Left lung (tissue), 14 donors: ENCODE data around the gene TRAF3. TPM values are rescaled to one million over a fixed set of nuclear protein-coding genes. Genes with fewer than 3 reads are reported as not detected.

Experiments
- ATAC-seq: fragments of 200-7000 bp; cut with Tn5 transposase; one replicate; pipeline ENCODE4 v1.9.1; 2020; ENCODE audit warnings: moderate library complexity
- DNase-seq, 4 donors: peaks; one replicate each; pipeline ENCODE4 v3.0.0-alpha.2; 2013 to 2020
- H3K27ac ChIP-seq, 2 donors: fragments of 200-600 bp; sonication (generic) in 1 of 2; one replicate each; pipeline versions ENCODE4 v1.5.0 to v1.8.0; 2020 to 2021
- H3K27me3 ChIP-seq, 2 donors: fragments of 200-600 bp; sonication (generic) in 1 of 2; one replicate each; pipeline versions ENCODE4 v1.5.0 to v1.8.0; 2020 to 2021
- H3K36me3 ChIP-seq, 2 donors: fragments of 200-600 bp; sonication (generic) in 1 of 2; one replicate each; pipeline versions ENCODE4 v1.5.0 to v1.8.0; 2020 to 2021
- H3K4me1 ChIP-seq, 2 donors: fragments of 200-600 bp; one replicate each; pipeline ENCODE4 v1.8.0; 2021
- H3K4me3 ChIP-seq, 2 donors: fragments of 200-600 bp; sonication (generic) in 1 of 2; one replicate each; pipeline versions ENCODE4 v1.5.0 to v1.8.0; 2020 to 2021; ENCODE audit warnings: mild to moderate bottlenecking in 1 of 2
- H3K9me3 ChIP-seq, 2 donors: fragments of 200-600 bp; sonication (generic) in 1 of 2; one replicate each; pipeline versions ENCODE4 v1.5.0 to v1.8.0; 2020 to 2021
- intact Hi-C, 2 donors: fragments of 100-400 bp; cut with DNase I; formaldehyde crosslinking; loops; one replicate each; pipeline versions ENCODE4 v1.11.2 to v1.14.2; 2022
- long read RNA-seq, 12 donors: library from polyadenylated mRNA in 2 of 12; unstranded in 2 of 12; transcript quantifications; one replicate each; pipeline ENCODE4 v2.0.0 and lab custom pipeline, GENCODE V29; 2019 to 2026
- polyA plus RNA-seq, 6 donors: library from polyadenylated mRNA; unstranded; fragments of 120-200 nt; gene quantifications; one replicate each; pipeline ENCODE4 v1.2.1, GENCODE V29; 2013; ENCODE audit not compliant: insufficient read length in 6 of 6
- total RNA-seq, 2 donors: library from RNA; stranded (reverse); fragmentation: NEBNext Ultra II Directional; extraction: Animal tissue kit (Norgen Biotek cat#: 25700); gene quantifications; one replicate each; pipeline ENCODE4 v1.2.1, GENCODE V29; 2021
- TF ChIP-seq, protein P1 (sequence below), 2 donors: fragments of 200-600 bp; sonication (generic) in 1 of 2; IDR thresholded peaks; one replicate each; pipeline versions ENCODE4 v1.5.0 to v1.8.0; 2021; ENCODE audit warnings: antibody characterized with exemption in 2 of 2
- donor health status: DM: no; HTN: yes; CAD: no.
- donor health status: DM: no; HTN: no; CAD: no.

TRAF3 gene
- 10 to 100 TPM; 20.8 to 25.1 TPM for total RNA-seq
- 10 to 100 TPM; 10.9 to 16.4 (median 12.0) TPM for polyA plus RNA-seq
- long read RNA-seq, donor 1, partial matches to known transcripts: 0 of 2 reads
- long read RNA-seq, donor 1, other reads (novel, unspliced or antisense): 0 of 2 reads
- long read RNA-seq, donor 2, partial matches to known transcripts: 0 of 3 reads
- long read RNA-seq, donor 2, other reads (novel, unspliced or antisense): 0 of 3 reads
- long read RNA-seq, donor 3, partial matches to known transcripts: 0 of 2 reads
- long read RNA-seq, donor 3, other reads (novel, unspliced or antisense): 0 of 2 reads
- long read RNA-seq, donor 4, partial matches to known transcripts: 0 of 1 reads
- long read RNA-seq, donor 4, other reads (novel, unspliced or antisense): 1 of 1 reads
- long read RNA-seq, donor 5, full-length matches to known transcripts: 1 of 1 reads
- long read RNA-seq, donor 5, partial matches to known transcripts: 0 of 1 reads
- long read RNA-seq, donor 5, other reads (novel, unspliced or antisense): 0 of 1 reads
- long read RNA-seq, donor 6: 0 reads
- long read RNA-seq, donor 7: 0 reads
- long read RNA-seq, donor 8, partial matches to known transcripts: 0 of 3 reads
- long read RNA-seq, donor 8, other reads (novel, unspliced or antisense): 0 of 3 reads
- long read RNA-seq, donor 9: 0 reads
- long read RNA-seq, donor 10, partial matches to known transcripts: 0 of 1 reads
- long read RNA-seq, donor 10, other reads (novel, unspliced or antisense): 1 of 1 reads
- long read RNA-seq, donor 11: 0 reads
- long read RNA-seq, donor 12, partial matches to known transcripts: 0 of 2 reads
- long read RNA-seq, donor 12, other reads (novel, unspliced or antisense): 0 of 2 reads

DNA sequence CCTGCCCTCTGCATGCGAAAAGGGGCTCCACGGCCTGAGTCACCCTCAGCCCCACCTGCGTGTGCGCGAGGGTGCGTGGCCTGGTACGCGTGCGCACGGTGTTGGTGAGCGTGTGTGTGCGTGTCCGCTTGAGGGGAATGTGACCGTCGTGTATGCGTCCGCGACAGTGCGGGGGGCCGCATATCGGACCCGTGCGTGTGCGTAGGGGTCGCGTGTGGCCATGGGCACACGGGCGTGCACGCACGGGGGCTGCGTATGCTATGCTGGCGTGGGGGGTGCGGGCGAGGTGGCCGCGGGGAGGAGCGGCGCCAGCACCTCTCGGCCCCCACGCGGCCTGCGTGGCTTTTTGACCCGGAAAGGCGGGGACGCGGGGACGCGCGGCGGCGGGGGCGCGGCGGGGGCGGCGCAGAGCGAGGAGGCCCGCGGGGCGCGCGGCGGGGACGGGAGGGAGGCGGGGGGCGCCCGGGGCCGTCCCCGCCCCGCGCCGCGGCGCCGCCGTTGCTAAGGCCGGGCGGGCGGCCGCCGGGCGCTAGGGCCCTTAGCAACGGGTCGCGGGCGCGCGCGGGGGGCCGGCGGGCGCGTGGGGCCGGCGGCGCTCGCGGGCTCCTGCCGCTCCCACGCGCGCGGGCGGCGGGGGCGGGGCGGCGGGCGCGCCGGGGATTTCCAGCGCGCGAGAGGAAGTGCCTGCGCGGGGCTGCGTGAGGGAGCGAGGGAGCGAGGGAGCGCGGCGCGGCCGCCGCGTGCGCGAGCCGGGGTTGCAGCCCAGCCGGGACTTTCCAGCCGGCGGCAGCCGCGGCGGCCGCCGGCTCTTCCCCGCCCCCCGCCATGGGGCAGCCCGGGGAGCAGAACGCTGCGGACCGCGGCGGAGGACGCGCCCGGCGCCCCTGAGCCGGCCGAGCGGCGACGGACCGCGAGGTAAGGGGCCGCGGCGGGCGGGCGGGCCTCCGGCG lies at the start of gene TRAF3:
TSS of gene TRAF3 (plus strand) at position 689 of the 950 bp plus-strand sequence. CDS start 92,753 bp downstream, outside the sequence.
- intact Hi-C loops: loop anchor here in 1 of 2 donors (10.0 kb wide), 1 partner anchor 148 kb away; the partner anchor contains the start of gene AMN
- Histone ChIP-seq H3K4me3 (peak within 1 kb of the TSS; percentile 67 to 78), H3K36me3 (no peaks in the 10 kb centered on the region), H3K9me3 (no peaks in the 10 kb centered on the region), H3K4me1 (peaks cover 11 to 49% of the 10 kb centered on the region in 2 donors), H3K27me3 (no peaks in the 10 kb centered on the region), H3K27ac (peak within 1 kb of the TSS; percentile 87 to 88)
- TF ChIP-seq, protein P1, sequence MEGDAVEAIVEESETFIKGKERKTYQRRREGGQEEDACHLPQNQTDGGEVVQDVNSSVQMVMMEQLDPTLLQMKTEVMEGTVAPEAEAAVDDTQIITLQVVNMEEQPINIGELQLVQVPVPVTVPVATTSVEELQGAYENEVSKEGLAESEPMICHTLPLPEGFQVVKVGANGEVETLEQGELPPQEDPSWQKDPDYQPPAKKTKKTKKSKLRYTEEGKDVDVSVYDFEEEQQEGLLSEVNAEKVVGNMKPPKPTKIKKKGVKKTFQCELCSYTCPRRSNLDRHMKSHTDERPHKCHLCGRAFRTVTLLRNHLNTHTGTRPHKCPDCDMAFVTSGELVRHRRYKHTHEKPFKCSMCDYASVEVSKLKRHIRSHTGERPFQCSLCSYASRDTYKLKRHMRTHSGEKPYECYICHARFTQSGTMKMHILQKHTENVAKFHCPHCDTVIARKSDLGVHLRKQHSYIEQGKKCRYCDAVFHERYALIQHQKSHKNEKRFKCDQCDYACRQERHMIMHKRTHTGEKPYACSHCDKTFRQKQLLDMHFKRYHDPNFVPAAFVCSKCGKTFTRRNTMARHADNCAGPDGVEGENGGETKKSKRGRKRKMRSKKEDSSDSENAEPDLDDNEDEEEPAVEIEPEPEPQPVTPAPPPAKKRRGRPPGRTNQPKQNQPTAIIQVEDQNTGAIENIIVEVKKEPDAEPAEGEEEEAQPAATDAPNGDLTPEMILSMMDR (IDR thresholded peaks at IDR 0.05): no peak
- DNase-seq: peak; percentile 45 to 96 (median 75)
- peak; percentile 60 for ATAC-seq

- Histone ChIP-seq H3K27me3 (no peaks in the 10 kb centered on the region), H3K9me3 (no peaks in the 10 kb centered on the region), H3K27ac (no peak overlapping the region), H3K36me3 (peaks cover 0 to 95% of the 10 kb centered on the region in 2 donors), H3K4me3 (no peak overlapping the region), H3K4me1 (no peaks in the 10 kb centered on the region)
- TF ChIP-seq, protein P1 (IDR thresholded peaks at IDR 0.05): no peak
- intact Hi-C loops: no loop called here
- DNase-seq (no peak), ATAC-seq (no peak)
These were observed 48.7 kb upstream of the TRAF3 start for GRCh38 chr14:102728501-102728900.

DNA sequence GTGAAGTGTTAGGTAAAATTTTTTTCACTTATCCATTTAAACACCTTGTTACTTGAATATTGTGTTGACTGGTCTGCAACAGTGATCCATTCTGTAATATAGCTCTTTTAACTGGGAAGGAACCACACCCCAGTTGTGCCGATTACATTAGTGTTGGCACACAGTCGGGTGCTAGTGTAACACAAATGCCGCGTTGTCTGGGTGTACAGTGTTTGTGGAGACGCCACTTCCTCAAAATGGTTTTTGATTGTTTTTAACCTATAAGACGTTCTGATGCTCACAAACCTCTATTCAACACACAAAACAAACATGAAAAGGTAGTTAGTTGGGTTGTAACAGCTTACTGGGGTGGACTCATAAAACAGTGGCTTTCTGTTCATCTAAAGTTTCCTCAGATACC lies 48.0 kb upstream of the TRAF3 start:
- H3K27ac ChIP-seq: no peak overlapping the region
- intact Hi-C loops: no loop called here
- TF ChIP-seq, protein P1 (IDR thresholded peaks at IDR 0.05): no peak
- ATAC-seq (no peak), DNase-seq (no peak)
- H3K27me3 ChIP-seq: no peaks in the 10 kb centered on the region
- no peaks in the 10 kb centered on the region for H3K4me1 ChIP-seq
- no peak overlapping the region for H3K4me3 ChIP-seq
- no peaks in the 10 kb centered on the region for H3K9me3 ChIP-seq
- peaks cover 0 to 94% of the 10 kb centered on the region in 2 donors for H3K36me3 ChIP-seq

- no peak for ATAC-seq
- Histone ChIP-seq H3K4me1 (no peaks in the 10 kb centered on the region), H3K9me3 (no peaks in the 10 kb centered on the region), H3K36me3 (peaks cover 0 to 93% of the 10 kb centered on the region in 2 donors), H3K27me3 (no peaks in the 10 kb centered on the region), H3K27ac (no peak overlapping the region), H3K4me3 (no peak overlapping the region)
- intact Hi-C loops: no loop called here
- DNase-seq: no peak
- TF ChIP-seq, protein P1 (IDR thresholded peaks at IDR 0.05): no peak
These were observed 47.4 kb upstream of the TRAF3 start for GRCh38 chr14:102729825-102730224.
